Psoas muscle (tissue), 8 donors: ENCODE data around the gene EPB41L2. TPM values are rescaled to one million over a fixed set of nuclear protein-coding genes. Genes with fewer than 3 reads are reported as not detected.

ENCODE experiments used
- ATAC-seq, 4 donors: fragments of 200-7000 bp; cut with Tn5 transposase; one replicate each; pipeline ENCODE4 v1.9.1; 2020; ENCODE audit warnings: moderate library complexity in 3 of 4, mild to moderate bottlenecking in 2 of 4
- DNase-seq, 2 donors: peaks; one replicate each; pipeline ENCODE4 v3.0.0-alpha.2; 2020
- H3K27ac ChIP-seq: fragments of 200-600 bp; one replicate; pipeline ENCODE4 v1.8.0; 2022
- H3K27me3 ChIP-seq, 3 donors: fragments of 200-600 bp in 1 of 3; one replicate each; pipeline versions ENCODE4 v1.6.1 to v1.8.0; 2013 to 2022; ENCODE audit warnings: low read length in 2 of 3, mild to moderate bottlenecking in 2 of 3, moderate library complexity in 1 of 3; ENCODE audit not compliant: insufficient read depth in 3 of 3
- H3K36me3 ChIP-seq, 2 donors: fragments of 200-600 bp in 1 of 2; one replicate each; pipeline versions ENCODE4 v1.6.1 to v1.8.0; 2013 to 2022; ENCODE audit warnings: low read depth in 1 of 2, mild to moderate bottlenecking in 1 of 2, moderate library complexity in 1 of 2; ENCODE audit not compliant: insufficient read depth in 1 of 2
- H3K4me1 ChIP-seq: fragments of 200-600 bp; one replicate; pipeline ENCODE4 v1.8.0; 2022
- H3K4me3 ChIP-seq: fragments of 200-600 bp; one replicate; pipeline ENCODE4 v1.8.0; 2022; ENCODE audit warnings: mild to moderate bottlenecking
- H3K9me3 ChIP-seq: fragments of 200-600 bp; one replicate; pipeline ENCODE4 v1.8.0; 2022
- WGBS, 3 donors: extraction: QIAGEN DNeasy Blood & Tissue Kit; methylation state at CpG; one replicate each; pipeline versions ENCODE4 v1.1.6 to v1.1.7; 2013; 5-methylcytosine and 5-hydroxymethylcytosine counted together
- intact Hi-C, 2 donors: fragments of 100-400 bp; cut with DNase I; formaldehyde crosslinking; loops; one replicate each; pipeline versions ENCODE4 v1.11.0 to v1.14.2; 2022
- polyA plus RNA-seq, 3 donors: library from polyadenylated mRNA; stranded (reverse); fragments of 200-250 nt; gene quantifications; one replicate each; pipeline ENCODE4 v1.2.3, GENCODE V29; 2013
- total RNA-seq, 4 donors: library from RNA; stranded (reverse); fragmentation: NEBNext Ultra II Directional in 2 of 4; extraction: Animal tissue kit (Norgen Biotek cat#: 25700) in 2 of 4; gene quantifications; one replicate each; pipeline versions ENCODE4 v1.2.1 to v1.2.4, GENCODE V29; 2021 to 2023
- TF ChIP-seq, protein P1 (sequence below): fragments of 200-600 bp; IDR thresholded peaks from one replicate; pipeline ENCODE4 v1.8.0; 2022; ENCODE audit warnings: antibody characterized with exemption
- donor health status: healthy with polysubstance abuse.
- donor health status: DM: no; HTN: no; CAD: no; lungs with moderate emphysema.
- donor health status: Bipolar disorder and iron deficiency.
- donor health status: healthy.
- donor health status: DM: yes; HTN: yes; CAD: no.
- donor health status: DM: no; HTN: no; CAD: no.
- donor health status: DM: no; HTN: no; CAD: no.
- donor health status: DM: yes; HTN: yes; CAD: no.

Gene EPB41L2
- total and polyA plus RNA-seq, 7 donors: 8.5 to 75.7 (median 22.7) TPM

DNA sequence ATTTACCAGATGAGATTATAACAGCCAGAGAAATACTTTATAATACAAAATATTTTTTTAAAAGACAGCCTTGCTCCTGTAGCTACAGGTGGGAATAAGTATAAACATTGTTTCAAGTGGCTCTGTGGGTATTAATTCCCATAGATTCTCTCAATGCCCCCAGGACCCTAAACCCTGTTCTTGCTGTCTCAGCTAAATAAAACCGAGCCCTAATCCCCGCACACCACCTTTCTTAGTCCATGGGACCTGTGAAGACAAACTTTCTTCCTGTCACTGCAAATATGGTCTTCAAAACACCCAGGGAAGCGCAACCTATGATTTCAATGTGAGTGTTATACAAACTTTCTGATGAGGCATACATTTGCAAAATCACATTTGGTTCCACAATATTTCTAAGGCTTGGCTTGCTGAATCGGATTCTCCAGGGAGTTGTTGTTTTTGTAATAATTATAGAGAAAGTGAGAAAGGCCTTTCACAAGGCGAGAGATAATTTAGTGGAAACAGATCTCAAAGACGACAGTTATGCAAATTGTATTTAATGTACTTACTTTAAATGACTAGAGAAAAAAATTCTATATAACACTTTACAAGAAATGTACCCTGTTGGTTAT is 224.7 kb downstream of the EPB41L2 start:
- TF ChIP-seq, protein P1, sequence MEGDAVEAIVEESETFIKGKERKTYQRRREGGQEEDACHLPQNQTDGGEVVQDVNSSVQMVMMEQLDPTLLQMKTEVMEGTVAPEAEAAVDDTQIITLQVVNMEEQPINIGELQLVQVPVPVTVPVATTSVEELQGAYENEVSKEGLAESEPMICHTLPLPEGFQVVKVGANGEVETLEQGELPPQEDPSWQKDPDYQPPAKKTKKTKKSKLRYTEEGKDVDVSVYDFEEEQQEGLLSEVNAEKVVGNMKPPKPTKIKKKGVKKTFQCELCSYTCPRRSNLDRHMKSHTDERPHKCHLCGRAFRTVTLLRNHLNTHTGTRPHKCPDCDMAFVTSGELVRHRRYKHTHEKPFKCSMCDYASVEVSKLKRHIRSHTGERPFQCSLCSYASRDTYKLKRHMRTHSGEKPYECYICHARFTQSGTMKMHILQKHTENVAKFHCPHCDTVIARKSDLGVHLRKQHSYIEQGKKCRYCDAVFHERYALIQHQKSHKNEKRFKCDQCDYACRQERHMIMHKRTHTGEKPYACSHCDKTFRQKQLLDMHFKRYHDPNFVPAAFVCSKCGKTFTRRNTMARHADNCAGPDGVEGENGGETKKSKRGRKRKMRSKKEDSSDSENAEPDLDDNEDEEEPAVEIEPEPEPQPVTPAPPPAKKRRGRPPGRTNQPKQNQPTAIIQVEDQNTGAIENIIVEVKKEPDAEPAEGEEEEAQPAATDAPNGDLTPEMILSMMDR: no peak
- no peak for DNase-seq
- Histone ChIP-seq H3K27me3 (peaks cover 0 to 2% (median 0%) of the 10 kb centered on the region in 3 donors), H3K27ac (no peak overlapping the region), H3K9me3 (no peaks in the 10 kb centered on the region), H3K36me3 (no peaks in the 10 kb centered on the region), H3K4me1 (no peaks in the 10 kb centered on the region), H3K4me3 (no peak overlapping the region)
- ATAC-seq: no peak
- intact Hi-C loops: no loop called here
- WGBS, 3 donors: 87 to 89% (median 88%) methylated on average over 6 of the region's 6 CpGs

DNA sequence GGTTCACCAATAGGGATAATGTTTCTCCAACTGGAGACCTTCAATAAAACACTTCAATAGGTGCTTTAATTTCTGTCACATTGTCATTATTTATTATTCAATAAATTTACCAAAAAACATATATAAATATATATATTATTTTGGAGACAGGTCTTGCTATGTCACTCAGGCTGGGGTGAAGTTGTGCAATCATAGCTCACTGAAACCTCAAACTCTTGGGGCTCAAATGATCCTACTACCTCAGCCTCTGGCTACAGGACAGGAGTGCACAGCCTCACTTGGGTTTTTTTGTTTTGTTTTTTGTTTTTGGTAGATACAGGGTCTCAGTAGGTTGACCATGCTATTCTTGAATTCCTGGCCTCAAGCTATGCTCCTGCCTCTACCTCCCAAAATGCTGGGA is 226.0 kb downstream of the EPB41L2 start:
- Histone ChIP-seq H3K27ac (no peak overlapping the region), H3K9me3 (no peaks in the 10 kb centered on the region), H3K4me3 (no peak overlapping the region), H3K27me3 (peaks cover 0 to 2% (median 0%) of the 10 kb centered on the region in 3 donors), H3K4me1 (no peaks in the 10 kb centered on the region), H3K36me3 (no peaks in the 10 kb centered on the region)
- ATAC-seq (no peak), DNase-seq (no peak)
- TF ChIP-seq, protein P1: no peak
- intact Hi-C loops: no loop called here

DNA sequence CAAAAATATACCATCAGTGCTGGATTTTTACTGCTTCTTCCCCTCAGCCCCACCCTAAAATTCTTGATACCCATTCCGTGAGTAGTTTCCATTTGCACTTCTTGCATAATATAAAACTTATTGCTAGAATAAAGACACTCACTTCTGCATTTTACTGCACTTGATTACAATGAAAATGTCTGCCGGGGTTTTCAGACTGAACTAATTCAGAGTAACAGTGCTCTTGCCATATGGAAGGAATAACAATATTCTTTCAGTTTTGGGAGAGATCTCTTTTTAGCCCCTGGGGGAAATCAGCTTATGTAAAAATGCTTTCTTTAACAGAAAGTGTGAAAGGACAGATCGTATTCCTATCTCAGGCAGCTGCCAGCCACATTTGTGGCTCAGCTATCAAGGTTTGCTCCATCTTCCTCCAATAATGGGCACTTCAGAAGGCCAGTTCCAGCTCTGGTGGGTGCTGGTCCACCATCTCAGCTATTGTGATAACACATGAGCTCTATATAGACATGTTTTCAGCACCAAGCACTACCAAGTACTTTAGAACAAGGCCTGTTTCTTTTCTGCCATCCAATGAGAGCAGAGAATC is 226.9 kb downstream of the EPB41L2 start:
- no peak for ATAC-seq
- no peak overlapping the region for H3K27ac ChIP-seq

DNA sequence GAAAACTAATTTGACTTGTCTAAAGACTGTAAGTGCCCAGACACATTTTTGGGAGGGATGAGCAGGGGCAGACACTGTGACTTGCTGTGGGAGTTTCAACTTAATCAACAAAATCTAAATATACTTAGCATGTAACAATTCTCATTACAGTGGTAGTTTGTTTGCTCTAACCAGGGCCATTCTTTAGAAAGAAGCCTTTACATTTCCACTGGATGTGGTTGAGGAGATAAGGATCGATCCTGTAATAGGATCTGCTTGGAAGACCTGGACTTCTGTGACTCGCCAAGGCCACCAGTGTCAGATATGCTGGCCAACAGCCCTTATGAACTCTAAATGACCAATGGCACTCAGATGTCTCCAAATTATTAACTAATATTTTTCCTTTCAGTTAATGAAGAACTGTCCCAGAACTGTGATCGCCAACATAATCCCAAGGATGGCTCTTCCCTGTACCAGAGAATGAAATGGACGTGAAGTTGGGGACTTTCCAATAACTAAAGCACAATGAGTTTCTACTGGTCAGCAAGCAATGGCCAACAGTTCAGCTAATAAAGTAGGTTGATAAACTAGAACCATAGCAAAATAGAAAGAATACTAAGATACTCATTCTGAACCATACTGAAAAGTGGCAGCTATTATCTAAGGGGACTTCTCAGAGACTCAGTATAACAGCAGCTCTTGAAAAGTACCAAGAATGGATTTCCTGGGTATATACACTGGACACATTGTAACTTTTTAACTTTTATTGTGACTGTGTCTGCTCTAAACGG is 228.4 kb downstream of the EPB41L2 start:
- no peak for DNase-seq
- peaks cover 0 to 2% (median 0%) of the 10 kb centered on the region in 3 donors for H3K27me3 ChIP-seq
- H3K27ac ChIP-seq: no peak overlapping the region
- H3K36me3 ChIP-seq: no peaks in the 10 kb centered on the region
- no peak overlapping the region for H3K4me3 ChIP-seq
- H3K9me3 ChIP-seq: no peaks in the 10 kb centered on the region
- 88 to 90% (median 89%) methylated on average over 5 of the region's 5 CpGs for WGBS, 3 donors
- TF ChIP-seq, protein P1: no peak
- intact Hi-C loops: no loop called here
- H3K4me1 ChIP-seq: no peaks in the 10 kb centered on the region
- ATAC-seq: no peak

More for the DNA sequence above, 226.9 kb downstream of the EPB41L2 start:
- Histone ChIP-seq H3K4me3 (no peak overlapping the region), H3K9me3 (no peaks in the 10 kb centered on the region), H3K4me1 (no peaks in the 10 kb centered on the region), H3K36me3 (no peaks in the 10 kb centered on the region), H3K27me3 (peaks cover 0 to 2% (median 0%) of the 10 kb centered on the region in 3 donors)
- WGBS, 3 donors: 70 to 73% (median 72%) methylated on average over 3 of the region's 3 CpGs
- intact Hi-C loops: no loop called here
- no peak for DNase-seq
- TF ChIP-seq, protein P1: no peak
